ENCODE data around the gene PTGR2.
"Not testable (repeated sequence)": the region's sequence is repeated elsewhere in the genome, so short reads cannot be mapped to it uniquely, and the experiment has no call there.

Gene PTGR2

DNA sequence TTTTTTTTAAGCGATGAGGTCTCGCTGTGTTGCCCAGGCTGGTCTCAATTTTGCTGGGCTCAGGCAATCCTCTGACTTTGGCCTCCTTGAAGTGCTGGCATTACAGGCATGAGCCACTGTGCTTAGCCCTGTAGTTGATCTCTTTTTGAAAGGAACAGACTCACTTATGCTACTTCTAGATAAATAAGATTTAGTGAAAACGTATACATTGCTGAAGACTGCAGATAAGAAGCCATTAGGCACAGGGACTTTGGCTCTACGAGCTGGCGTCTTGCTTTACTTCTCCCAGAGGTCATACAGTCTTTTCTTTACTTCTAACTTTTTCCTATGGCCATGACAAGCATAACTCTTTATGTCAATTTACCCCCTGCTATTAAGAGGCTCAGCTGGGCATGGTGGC, 9.4 kb downstream of the PTGR2 start:
- Histone ChIP-seq H3K36me3 (ENCODE audit: control insufficient read depth in 2 of 2, insufficient read depth in 2 of 2, low read length in 2 of 2) (peaks cover 0 to 11% of the 10 kb centered on the region in 2 donors), H3K4me3 (ENCODE audit: low read length in 2 of 2) (no peak overlapping the region), H3K9ac (ENCODE audit: low read depth in 1 of 2, low read length in 2 of 2) (no peak overlapping the region), H3K4me1 (ENCODE audit: control insufficient read depth in 2 of 2, insufficient read depth in 2 of 2, low read length in 2 of 2) (no peaks in the 10 kb centered on the region), H3K27me3 (ENCODE audit: control insufficient read depth in 2 of 2, insufficient read depth in 2 of 2, low read length in 2 of 2) (no peaks in the 10 kb centered on the region), H3K27ac (ENCODE audit: low read depth in 2 of 2, low read length in 2 of 2) (no peak overlapping the region), H3K9me3 (ENCODE audit: control insufficient read depth in 2 of 2, low read length in 2 of 2) (no peaks in the 10 kb centered on the region)

DNA sequence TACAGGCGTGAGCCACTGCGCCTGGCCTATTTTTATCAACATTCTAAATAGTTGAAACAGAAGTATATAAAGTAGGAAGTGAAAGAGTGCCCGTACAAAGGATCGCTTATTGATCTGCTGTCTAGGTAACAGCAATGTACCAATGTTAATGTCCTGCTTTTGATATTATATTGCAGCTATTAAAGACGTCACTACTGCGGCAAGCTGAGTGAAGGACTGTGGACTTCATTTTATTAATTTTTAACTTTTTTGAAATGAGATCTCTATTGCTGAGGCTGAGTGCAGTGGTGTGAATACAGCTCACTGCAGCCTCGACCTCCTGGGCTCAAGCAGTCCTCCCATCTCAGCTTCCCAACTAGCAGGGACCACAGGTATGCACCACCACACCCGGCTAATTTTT, 10.8 kb downstream of the PTGR2 start:
- no peaks in the 10 kb centered on the region for H3K27me3 ChIP-seq (ENCODE audit: control insufficient read depth in 2 of 2, insufficient read depth in 2 of 2, low read length in 2 of 2)
- H3K36me3 ChIP-seq (ENCODE audit: control insufficient read depth in 2 of 2, insufficient read depth in 2 of 2, low read length in 2 of 2), result peaks cover 0 to 11% of the 10 kb centered on the region in 2 donors
- H3K9ac ChIP-seq (ENCODE audit: low read depth in 1 of 2, low read length in 2 of 2), result no peak overlapping the region
- H3K9me3 ChIP-seq (ENCODE audit: control insufficient read depth in 2 of 2, low read length in 2 of 2), result no peaks in the 10 kb centered on the region
- no peaks in the 10 kb centered on the region for H3K4me1 ChIP-seq (ENCODE audit: control insufficient read depth in 2 of 2, insufficient read depth in 2 of 2, low read length in 2 of 2)
- no peak overlapping the region for H3K27ac ChIP-seq (ENCODE audit: low read depth in 2 of 2, low read length in 2 of 2)
- peak overlapping the region in 1 of 2 donors; percentile 54 for H3K4me3 ChIP-seq (ENCODE audit: low read length in 2 of 2)

DNA sequence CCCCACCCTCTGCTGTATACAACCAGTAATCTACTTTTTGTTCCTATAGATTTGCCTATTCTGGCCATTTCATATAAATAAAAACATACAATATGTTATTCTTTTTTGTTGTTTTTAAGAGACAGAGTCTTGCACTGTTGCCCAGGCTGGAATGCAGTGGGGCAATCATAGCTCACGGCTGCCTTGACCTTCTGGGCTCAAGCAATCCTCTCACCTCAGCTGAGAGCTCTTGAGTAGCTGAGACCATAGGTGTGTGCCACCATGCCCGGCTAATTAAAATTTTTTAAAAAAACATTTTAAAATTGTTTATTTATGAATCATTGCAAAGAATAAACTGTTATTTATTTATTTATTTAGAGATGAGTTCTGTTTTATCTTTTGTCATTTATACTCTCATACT, 11.6 kb downstream of the PTGR2 start:
- Histone ChIP-seq H3K9ac (ENCODE audit: low read depth in 1 of 2, low read length in 2 of 2) (no peak overlapping the region), H3K9me3 (ENCODE audit: control insufficient read depth in 2 of 2, low read length in 2 of 2) (no peaks in the 10 kb centered on the region), H3K27me3 (ENCODE audit: control insufficient read depth in 2 of 2, insufficient read depth in 2 of 2, low read length in 2 of 2) (no peaks in the 10 kb centered on the region), H3K27ac (ENCODE audit: low read depth in 2 of 2, low read length in 2 of 2) (no peak overlapping the region), H3K4me1 (ENCODE audit: control insufficient read depth in 2 of 2, insufficient read depth in 2 of 2, low read length in 2 of 2) (no peaks in the 10 kb centered on the region), H3K4me3 (ENCODE audit: low read length in 2 of 2) (no peak overlapping the region), H3K36me3 (ENCODE audit: control insufficient read depth in 2 of 2, insufficient read depth in 2 of 2, low read length in 2 of 2) (peaks cover 0 to 11% of the 10 kb centered on the region in 2 donors)

DNA sequence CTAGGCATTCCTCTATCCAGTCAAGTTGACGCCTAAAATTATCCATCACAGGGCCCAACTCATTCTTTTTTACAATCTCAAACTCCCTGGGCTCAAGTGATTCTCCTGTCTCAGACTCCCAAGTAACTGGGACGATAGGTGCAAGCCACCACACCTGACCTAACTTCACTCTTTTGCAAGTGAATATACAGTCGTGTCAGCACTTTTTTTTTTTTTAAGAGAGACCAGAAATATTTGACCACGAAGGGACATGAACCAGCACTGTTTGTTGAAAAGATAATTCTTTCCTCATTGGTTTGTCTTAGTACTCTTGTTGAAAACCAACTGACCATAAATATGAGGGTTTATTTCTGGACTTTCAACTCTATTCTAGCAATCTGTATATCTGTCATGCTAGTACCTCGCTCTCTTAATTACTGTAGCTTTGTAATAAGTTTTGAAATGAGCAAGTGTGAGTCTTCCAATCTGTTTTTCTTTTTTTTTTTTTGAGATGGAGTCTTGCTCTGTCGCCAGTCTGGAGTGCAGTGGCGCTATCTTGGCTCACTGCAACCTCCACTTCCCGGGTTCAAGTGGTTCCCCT, 14.0 kb downstream of the PTGR2 start:
- H3K36me3 ChIP-seq (ENCODE audit: control insufficient read depth in 2 of 2, insufficient read depth in 2 of 2, low read length in 2 of 2), result peaks cover 0 to 11% of the 10 kb centered on the region in 2 donors
- H3K4me1 ChIP-seq (ENCODE audit: control insufficient read depth in 2 of 2, insufficient read depth in 2 of 2, low read length in 2 of 2), result no peaks in the 10 kb centered on the region
- H3K27me3 ChIP-seq (ENCODE audit: control insufficient read depth in 2 of 2, insufficient read depth in 2 of 2, low read length in 2 of 2), result no peaks in the 10 kb centered on the region
- H3K4me3 ChIP-seq (ENCODE audit: low read length in 2 of 2), result no peak overlapping the region
- H3K9me3 ChIP-seq (ENCODE audit: control insufficient read depth in 2 of 2, low read length in 2 of 2), result no peaks in the 10 kb centered on the region
- H3K9ac ChIP-seq (ENCODE audit: low read depth in 1 of 2, low read length in 2 of 2), result no peak overlapping the region
- no peak overlapping the region for H3K27ac ChIP-seq (ENCODE audit: low read depth in 2 of 2, low read length in 2 of 2)

DNA sequence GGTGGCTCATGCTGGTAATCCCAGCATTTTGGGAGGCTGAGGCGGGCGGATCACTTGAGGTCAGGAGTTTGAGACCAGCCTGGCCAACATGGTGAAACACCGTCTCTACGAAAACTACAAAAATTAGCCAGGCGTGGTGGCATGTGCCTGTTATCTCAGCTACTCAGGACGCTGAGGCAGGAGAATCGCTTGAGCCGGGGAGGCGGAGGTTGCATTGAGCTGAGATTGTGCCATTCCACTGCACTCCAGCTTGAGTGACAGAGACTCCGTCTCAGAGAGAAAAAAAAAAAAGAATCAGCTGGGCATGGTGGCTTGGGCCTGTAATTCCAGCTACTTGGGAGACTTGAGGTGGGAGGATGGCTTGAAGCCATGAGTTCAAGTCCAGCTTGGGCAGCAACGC, 18.1 kb downstream of the PTGR2 start:
- not testable (repeated sequence) for H3K27me3 ChIP-seq (ENCODE audit: control insufficient read depth in 2 of 2, insufficient read depth in 2 of 2, low read length in 2 of 2); H3K4me3 ChIP-seq (ENCODE audit: low read length in 2 of 2); H3K36me3 ChIP-seq (ENCODE audit: control insufficient read depth in 2 of 2, insufficient read depth in 2 of 2, low read length in 2 of 2); H3K27ac ChIP-seq (ENCODE audit: low read depth in 2 of 2, low read length in 2 of 2); H3K9ac ChIP-seq (ENCODE audit: low read depth in 1 of 2, low read length in 2 of 2); H3K4me1 ChIP-seq (ENCODE audit: control insufficient read depth in 2 of 2, insufficient read depth in 2 of 2, low read length in 2 of 2); H3K9me3 ChIP-seq (ENCODE audit: control insufficient read depth in 2 of 2, low read length in 2 of 2)

DNA sequence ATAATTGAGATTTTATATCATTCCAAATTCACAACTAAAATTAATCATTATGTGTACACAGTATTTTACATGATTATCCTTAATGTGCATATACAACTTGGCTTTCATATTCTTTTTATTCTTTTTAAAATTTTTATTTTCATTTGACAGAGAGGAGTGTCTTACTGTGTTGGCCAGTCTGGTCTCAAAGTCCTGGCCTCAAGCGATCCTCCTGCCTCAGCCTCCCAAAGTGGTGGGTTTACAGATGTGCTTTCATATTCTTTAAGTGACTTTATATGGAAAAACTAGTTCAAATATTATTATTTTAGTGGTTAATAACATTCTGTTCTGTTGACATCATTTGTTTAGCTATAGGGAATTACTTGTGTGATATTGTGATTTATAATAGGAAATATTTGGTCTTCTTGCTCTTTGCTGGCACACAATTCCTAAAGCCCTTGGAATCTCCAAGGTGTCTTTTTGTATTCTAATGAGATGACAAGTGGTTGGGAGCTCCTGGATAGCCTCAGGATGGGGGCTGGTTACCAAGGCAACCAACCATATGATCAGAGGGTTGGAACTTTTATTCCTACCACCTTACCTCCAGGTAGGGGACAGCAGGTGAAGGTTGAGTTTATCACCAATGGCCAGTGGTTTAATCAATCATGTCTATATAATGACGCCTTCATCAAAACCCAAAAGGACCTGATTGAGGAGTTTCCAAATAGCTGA, 19.0 kb downstream of the PTGR2 start:
- Histone ChIP-seq H3K9me3 (ENCODE audit: control insufficient read depth in 2 of 2, low read length in 2 of 2) (no peaks in the 10 kb centered on the region), H3K27ac (ENCODE audit: low read depth in 2 of 2, low read length in 2 of 2) (no peak overlapping the region), H3K27me3 (ENCODE audit: control insufficient read depth in 2 of 2, insufficient read depth in 2 of 2, low read length in 2 of 2) (no peaks in the 10 kb centered on the region), H3K4me3 (ENCODE audit: low read length in 2 of 2) (no peak overlapping the region), H3K36me3 (ENCODE audit: control insufficient read depth in 2 of 2, insufficient read depth in 2 of 2, low read length in 2 of 2) (no peaks in the 10 kb centered on the region), H3K4me1 (ENCODE audit: control insufficient read depth in 2 of 2, insufficient read depth in 2 of 2, low read length in 2 of 2) (no peaks in the 10 kb centered on the region), H3K9ac (ENCODE audit: low read depth in 1 of 2, low read length in 2 of 2) (no peak overlapping the region)

DNA sequence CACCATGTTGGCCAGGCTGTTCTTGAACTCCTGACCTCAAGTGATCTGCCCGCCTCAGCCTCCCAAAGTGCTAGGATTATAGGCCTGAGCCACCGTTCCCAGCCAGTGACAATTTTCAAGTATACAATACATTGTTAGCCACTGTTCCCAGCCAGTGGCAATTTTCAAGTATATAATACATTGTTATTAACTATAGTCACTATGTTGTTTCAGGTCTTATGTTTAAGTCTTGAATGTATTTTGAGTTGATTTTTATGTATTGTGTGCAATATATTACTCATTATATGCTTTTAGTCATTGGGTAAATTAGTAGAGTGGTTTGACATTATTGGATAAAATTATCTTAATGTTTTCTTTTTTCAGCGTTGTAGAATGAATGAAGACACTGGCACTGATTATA, 22.0 kb downstream of the PTGR2 start:
- no peaks in the 10 kb centered on the region for H3K9me3 ChIP-seq (ENCODE audit: control insufficient read depth in 2 of 2, low read length in 2 of 2)
- no peak overlapping the region for H3K9ac ChIP-seq (ENCODE audit: low read depth in 1 of 2, low read length in 2 of 2)
- H3K27me3 ChIP-seq (ENCODE audit: control insufficient read depth in 2 of 2, insufficient read depth in 2 of 2, low read length in 2 of 2), result no peaks in the 10 kb centered on the region
- H3K4me3 ChIP-seq (ENCODE audit: low read length in 2 of 2), result no peak overlapping the region
- peaks cover 0 to 4% of the 10 kb centered on the region in 2 donors for H3K36me3 ChIP-seq (ENCODE audit: control insufficient read depth in 2 of 2, insufficient read depth in 2 of 2, low read length in 2 of 2)
- H3K27ac ChIP-seq (ENCODE audit: low read depth in 2 of 2, low read length in 2 of 2), result no peak overlapping the region
- H3K4me1 ChIP-seq (ENCODE audit: control insufficient read depth in 2 of 2, insufficient read depth in 2 of 2, low read length in 2 of 2), result no peaks in the 10 kb centered on the region

DNA sequence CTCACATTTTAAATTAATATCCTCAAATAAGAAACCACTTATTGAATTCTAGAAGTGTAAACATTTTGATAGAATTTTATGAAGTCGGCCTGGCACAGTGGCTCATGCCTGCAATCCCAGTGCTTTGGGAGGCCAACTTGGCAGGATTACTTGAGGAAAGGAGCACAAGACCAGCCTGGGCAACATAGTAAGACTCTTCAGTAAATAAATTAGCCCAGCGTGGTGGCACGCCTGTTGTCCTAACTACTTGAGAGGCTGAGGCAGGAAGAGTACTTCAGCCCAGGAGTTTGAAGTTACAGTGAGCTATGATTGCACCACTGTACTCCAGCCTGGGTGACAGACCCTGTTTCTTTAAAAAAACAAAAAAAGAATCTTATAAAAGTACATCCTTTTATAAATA, 26.2 kb downstream of the PTGR2 start:
- no peak overlapping the region for H3K9ac ChIP-seq (ENCODE audit: low read depth in 1 of 2, low read length in 2 of 2)
- no peaks in the 10 kb centered on the region for H3K27me3 ChIP-seq (ENCODE audit: control insufficient read depth in 2 of 2, insufficient read depth in 2 of 2, low read length in 2 of 2)
- peaks cover 0 to 4% of the 10 kb centered on the region in 2 donors for H3K36me3 ChIP-seq (ENCODE audit: control insufficient read depth in 2 of 2, insufficient read depth in 2 of 2, low read length in 2 of 2)
- no peak overlapping the region for H3K27ac ChIP-seq (ENCODE audit: low read depth in 2 of 2, low read length in 2 of 2)
- no peaks in the 10 kb centered on the region for H3K4me1 ChIP-seq (ENCODE audit: control insufficient read depth in 2 of 2, insufficient read depth in 2 of 2, low read length in 2 of 2)
- H3K9me3 ChIP-seq (ENCODE audit: control insufficient read depth in 2 of 2, low read length in 2 of 2), result no peaks in the 10 kb centered on the region
- H3K4me3 ChIP-seq (ENCODE audit: low read length in 2 of 2), result no peak overlapping the region

DNA sequence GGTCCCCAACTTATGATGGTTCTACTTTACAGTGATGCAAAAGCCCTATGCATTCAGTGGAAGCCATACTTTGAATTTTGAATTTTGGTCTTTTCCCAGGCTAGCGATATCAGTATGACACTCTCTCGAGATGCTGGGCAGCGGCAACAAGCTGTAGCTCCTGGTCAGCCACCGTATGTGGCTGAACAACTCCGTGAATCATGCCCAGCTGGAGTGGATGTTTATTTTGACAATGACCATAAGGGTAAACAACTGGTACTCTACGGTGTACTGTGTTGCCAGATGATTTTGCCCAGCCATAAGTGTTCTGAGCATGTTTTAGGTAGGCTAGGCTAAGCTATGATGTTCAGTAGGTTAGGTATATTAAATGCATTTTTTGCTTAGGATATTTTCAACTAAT, 26.8 kb downstream of the PTGR2 start:
- H3K4me1 ChIP-seq (ENCODE audit: control insufficient read depth in 2 of 2, insufficient read depth in 2 of 2, low read length in 2 of 2), result no peaks in the 10 kb centered on the region
- no peaks in the 10 kb centered on the region for H3K27me3 ChIP-seq (ENCODE audit: control insufficient read depth in 2 of 2, insufficient read depth in 2 of 2, low read length in 2 of 2)
- peaks cover 0 to 4% of the 10 kb centered on the region in 2 donors for H3K36me3 ChIP-seq (ENCODE audit: control insufficient read depth in 2 of 2, insufficient read depth in 2 of 2, low read length in 2 of 2)
- H3K27ac ChIP-seq (ENCODE audit: low read depth in 2 of 2, low read length in 2 of 2), result no peak overlapping the region
- H3K9ac ChIP-seq (ENCODE audit: low read depth in 1 of 2, low read length in 2 of 2), result no peak overlapping the region
- H3K4me3 ChIP-seq (ENCODE audit: low read length in 2 of 2), result no peak overlapping the region
- H3K9me3 ChIP-seq (ENCODE audit: control insufficient read depth in 2 of 2, low read length in 2 of 2), result no peaks in the 10 kb centered on the region

DNA sequence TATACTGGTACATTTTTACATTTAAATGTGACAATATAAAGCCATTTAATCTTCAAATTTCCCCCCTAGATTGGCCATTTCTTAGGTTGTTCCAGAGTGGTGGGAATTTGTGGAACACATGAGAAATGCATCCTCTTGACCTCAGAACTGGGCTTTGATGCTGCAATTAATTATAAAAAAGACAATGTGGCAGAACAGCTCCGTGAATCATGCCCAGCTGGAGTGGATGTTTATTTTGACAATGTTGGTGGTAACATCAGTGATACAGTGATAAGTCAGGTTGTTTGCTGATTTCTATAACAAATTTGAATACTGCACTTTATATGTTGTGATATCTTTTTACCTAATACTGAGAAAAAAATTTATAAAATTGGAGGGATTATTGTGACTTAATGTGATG, 27.4 kb downstream of the PTGR2 start:
- no peaks in the 10 kb centered on the region for H3K4me1 ChIP-seq (ENCODE audit: control insufficient read depth in 2 of 2, insufficient read depth in 2 of 2, low read length in 2 of 2)
- H3K4me3 ChIP-seq (ENCODE audit: low read length in 2 of 2), result no peak overlapping the region
- H3K36me3 ChIP-seq (ENCODE audit: control insufficient read depth in 2 of 2, insufficient read depth in 2 of 2, low read length in 2 of 2), result peaks cover 0 to 4% of the 10 kb centered on the region in 2 donors
- no peak overlapping the region for H3K27ac ChIP-seq (ENCODE audit: low read depth in 2 of 2, low read length in 2 of 2)
- H3K9me3 ChIP-seq (ENCODE audit: control insufficient read depth in 2 of 2, low read length in 2 of 2), result no peaks in the 10 kb centered on the region
- H3K27me3 ChIP-seq (ENCODE audit: control insufficient read depth in 2 of 2, insufficient read depth in 2 of 2, low read length in 2 of 2), result no peaks in the 10 kb centered on the region
- H3K9ac ChIP-seq (ENCODE audit: low read depth in 1 of 2, low read length in 2 of 2), result no peak overlapping the region
